ENCODE results near the gene CFP.

Gene CFP

DNA sequence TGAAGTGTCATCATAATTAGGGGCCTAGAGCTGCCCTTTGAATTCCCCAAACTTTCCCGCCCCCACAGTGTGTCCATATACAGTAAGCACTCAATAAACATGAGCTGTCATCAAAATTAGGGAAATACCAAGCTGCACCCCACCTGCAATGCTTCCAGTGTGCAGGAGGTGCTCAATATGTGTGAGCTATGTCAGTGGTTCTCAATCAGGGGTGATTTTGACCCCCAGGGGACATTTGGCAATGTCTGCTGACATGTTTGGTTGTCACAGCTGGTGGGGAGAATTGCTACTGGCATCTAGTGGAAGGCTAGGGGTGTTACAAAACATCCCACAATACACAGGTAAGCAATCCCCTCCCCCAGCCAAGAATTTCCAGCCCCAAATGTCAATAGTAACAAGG, 748 bp downstream of the CFP start:
- TF ChIP-seq, protein P1, sequence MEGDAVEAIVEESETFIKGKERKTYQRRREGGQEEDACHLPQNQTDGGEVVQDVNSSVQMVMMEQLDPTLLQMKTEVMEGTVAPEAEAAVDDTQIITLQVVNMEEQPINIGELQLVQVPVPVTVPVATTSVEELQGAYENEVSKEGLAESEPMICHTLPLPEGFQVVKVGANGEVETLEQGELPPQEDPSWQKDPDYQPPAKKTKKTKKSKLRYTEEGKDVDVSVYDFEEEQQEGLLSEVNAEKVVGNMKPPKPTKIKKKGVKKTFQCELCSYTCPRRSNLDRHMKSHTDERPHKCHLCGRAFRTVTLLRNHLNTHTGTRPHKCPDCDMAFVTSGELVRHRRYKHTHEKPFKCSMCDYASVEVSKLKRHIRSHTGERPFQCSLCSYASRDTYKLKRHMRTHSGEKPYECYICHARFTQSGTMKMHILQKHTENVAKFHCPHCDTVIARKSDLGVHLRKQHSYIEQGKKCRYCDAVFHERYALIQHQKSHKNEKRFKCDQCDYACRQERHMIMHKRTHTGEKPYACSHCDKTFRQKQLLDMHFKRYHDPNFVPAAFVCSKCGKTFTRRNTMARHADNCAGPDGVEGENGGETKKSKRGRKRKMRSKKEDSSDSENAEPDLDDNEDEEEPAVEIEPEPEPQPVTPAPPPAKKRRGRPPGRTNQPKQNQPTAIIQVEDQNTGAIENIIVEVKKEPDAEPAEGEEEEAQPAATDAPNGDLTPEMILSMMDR (conservative IDR thresholded peaks at IDR 0.05; ENCODE audit: low read depth, low read length), result no peak
- no peak overlapping the region for H3K27ac ChIP-seq
- H4K20me1 ChIP-seq (ENCODE audit: insufficient read depth), result no peaks in the 10 kb centered on the region
- no peaks in the 10 kb centered on the region for H3K27me3 ChIP-seq (ENCODE audit: insufficient read depth, low read depth)
- H2AFZ ChIP-seq (ENCODE audit: low read depth), result no peak overlapping the region
- H3K4me3 ChIP-seq (IDR thresholded peaks at IDR 0.05; ENCODE audit: insufficient read depth, low read depth, low read length), result no peak overlapping the region
- no peak overlapping the region for H3K9ac ChIP-seq
- no peak overlapping the region for H3K4me2 ChIP-seq
- H3K79me2 ChIP-seq (ENCODE audit: insufficient read depth, low read depth), result no peaks in the 10 kb centered on the region
- H3K36me3 ChIP-seq (ENCODE audit: insufficient read depth), result no peaks in the 10 kb centered on the region
- peaks cover 8% of the 10 kb centered on the region for H3K4me1 ChIP-seq (ENCODE audit: low read depth, poor library complexity, severe bottlenecking)

- Histone ChIP-seq H3K9ac (no peak overlapping the region), H4K20me1 (ENCODE audit: insufficient read depth) (no peaks in the 10 kb centered on the region), H3K4me1 (ENCODE audit: low read depth, poor library complexity, severe bottlenecking) (peaks cover 8% of the 10 kb centered on the region), H3K36me3 (ENCODE audit: insufficient read depth) (no peaks in the 10 kb centered on the region), H3K27ac (no peak overlapping the region), H3K4me2 (no peak overlapping the region), H3K4me3 (IDR thresholded peaks at IDR 0.05; ENCODE audit: insufficient read depth, low read depth, low read length) (no peak overlapping the region), H2AFZ (ENCODE audit: low read depth) (no peak overlapping the region), H3K27me3 (ENCODE audit: insufficient read depth, low read depth) (no peaks in the 10 kb centered on the region), H3K79me2 (ENCODE audit: insufficient read depth, low read depth) (no peaks in the 10 kb centered on the region)
- TF ChIP-seq, protein P1 (conservative IDR thresholded peaks at IDR 0.05; ENCODE audit: low read depth, low read length), result no peak
These were observed 4.4 kb downstream of the CFP start for GRCh38 chrX:47625365-47625764.

GRCh38 chrX:47623540-47624027, 6.1 kb downstream of the CFP start:
- Histone ChIP-seq H3K4me3 (IDR thresholded peaks at IDR 0.05; ENCODE audit: insufficient read depth, low read depth, low read length) (no peak overlapping the region), H3K4me1 (ENCODE audit: low read depth, poor library complexity, severe bottlenecking) (peaks cover 2% of the 10 kb centered on the region), H2AFZ (ENCODE audit: low read depth) (no peak overlapping the region), H3K4me2 (no peak overlapping the region), H3K27ac (no peak overlapping the region), H4K20me1 (ENCODE audit: insufficient read depth) (no peaks in the 10 kb centered on the region), H3K27me3 (ENCODE audit: insufficient read depth, low read depth) (no peaks in the 10 kb centered on the region), H3K9ac (no peak overlapping the region), H3K79me2 (ENCODE audit: insufficient read depth, low read depth) (no peaks in the 10 kb centered on the region), H3K36me3 (ENCODE audit: insufficient read depth) (no peaks in the 10 kb centered on the region)
- TF ChIP-seq, protein P1 (conservative IDR thresholded peaks at IDR 0.05; ENCODE audit: low read depth, low read length), result no peak

GRCh38 chrX:47621851-47622250, 7.9 kb downstream of the CFP start:
- Histone ChIP-seq H3K27me3 (ENCODE audit: insufficient read depth, low read depth) (no peaks in the 10 kb centered on the region), H3K4me3 (IDR thresholded peaks at IDR 0.05; ENCODE audit: insufficient read depth, low read depth, low read length) (no peak overlapping the region), H2AFZ (ENCODE audit: low read depth) (no peak overlapping the region), H3K79me2 (ENCODE audit: insufficient read depth, low read depth) (no peaks in the 10 kb centered on the region), H3K27ac (no peak overlapping the region), H3K9ac (no peak overlapping the region), H3K4me1 (ENCODE audit: low read depth, poor library complexity, severe bottlenecking) (no peaks in the 10 kb centered on the region), H3K4me2 (no peak overlapping the region), H4K20me1 (ENCODE audit: insufficient read depth) (no peaks in the 10 kb centered on the region), H3K36me3 (ENCODE audit: insufficient read depth) (no peaks in the 10 kb centered on the region)
- TF ChIP-seq, protein P1 (conservative IDR thresholded peaks at IDR 0.05; ENCODE audit: low read depth, low read length), result no peak

Data from KMS-11 (cell line).